ENCODE measurements around the gene CCDC157. TPM values are rescaled to one million over a fixed set of nuclear protein-coding genes. Genes with fewer than 3 reads are reported as not detected.

The CCDC157 gene
- total and polyA plus RNA-seq, 9 of the 15 experiments (the other 6 are each of a cell fraction or from before 2014, with no cell fraction given) = 0.04 to 1.3 (median 0.68) TPM

DNA sequence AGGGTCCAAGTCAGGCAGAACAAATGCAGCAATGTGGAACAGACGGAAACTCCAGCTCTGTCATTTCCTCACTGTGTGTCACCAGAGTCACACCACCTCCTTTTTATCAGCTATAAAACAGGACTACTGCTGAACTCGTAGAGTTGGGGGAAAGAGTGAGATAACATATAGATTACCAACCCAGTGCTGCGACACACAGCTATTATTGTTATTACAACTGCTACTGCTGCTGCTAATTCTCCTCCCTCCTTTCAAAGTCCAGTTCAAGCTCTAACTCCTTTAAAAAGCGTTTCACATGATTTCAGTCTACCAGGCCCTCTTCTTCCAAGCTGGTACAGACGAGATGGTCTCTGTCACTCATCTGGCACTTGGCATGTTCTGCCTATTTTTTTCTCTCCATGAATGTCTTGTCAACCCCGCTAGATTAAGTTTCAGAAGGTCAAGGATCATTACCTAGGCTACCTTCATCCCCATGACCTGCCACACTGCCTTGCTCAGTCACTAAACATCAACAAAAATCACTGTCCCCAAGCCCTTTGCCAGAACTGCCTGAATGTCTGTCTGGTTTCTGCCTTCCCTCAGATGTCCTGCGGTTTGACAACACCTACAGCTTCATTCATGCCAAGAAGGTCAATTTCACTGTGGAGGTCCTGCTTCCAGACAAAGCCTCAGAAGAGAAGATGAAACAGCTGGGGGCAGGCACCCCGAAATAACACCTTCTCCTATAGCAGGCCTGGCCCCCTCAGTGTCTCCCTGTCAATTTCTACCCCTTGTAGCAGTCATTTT is 65.1 kb downstream of the CCDC157 start (continued):
- TF ChIP-seq TOE1 (IDR thresholded peaks at IDR 0.05; ENCODE audit: borderline replicate concordance) (no peak), TOE1 (CRISPR knock-in tag; IDR thresholded peaks at IDR 0.05; ENCODE audit: borderline replicate concordance, low read depth) (no peak), MXI1 (IDR thresholded peaks at IDR 0.05; ENCODE audit: low read depth, low read length) (no peak), ZC3H8 (IDR thresholded peaks at IDR 0.05) (no peak), ILF3 (IDR thresholded peaks at IDR 0.05; ENCODE audit: borderline replicate concordance) (no peak), MCM3 (IDR thresholded peaks at IDR 0.05) (no peak), E2F8 (IDR thresholded peaks at IDR 0.05; ENCODE audit: low read depth, partially characterized antibody) (no peak), ZNF134 (CRISPR knock-in tag; conservative IDR thresholded peaks at IDR 0.05) (no peak), SMARCB1 (IDR thresholded peaks at IDR 0.05; ENCODE audit: insufficient read length, low read depth) (no peak), RBBP5 (IDR thresholded peaks at IDR 0.05; ENCODE audit: borderline replicate concordance, insufficient read depth, low read length, poor library complexity, severe bottlenecking) (no peak), SRSF1 (IDR thresholded peaks at IDR 0.05; ENCODE audit: low read depth, low read length) (no peak), RUNX1 (IDR thresholded peaks at IDR 0.05; ENCODE audit: low read depth) (no peak), ZNF511 (CRISPR knock-in tag; IDR thresholded peaks at IDR 0.05) (no peak), POLR2B (IDR thresholded peaks at IDR 0.05; ENCODE audit: low read depth, partially characterized antibody) (peak; percentile 22), LCOR (CRISPR knock-in tag; IDR thresholded peaks at IDR 0.05) (no peak)
- TF ChIP-seq, protein P1, sequence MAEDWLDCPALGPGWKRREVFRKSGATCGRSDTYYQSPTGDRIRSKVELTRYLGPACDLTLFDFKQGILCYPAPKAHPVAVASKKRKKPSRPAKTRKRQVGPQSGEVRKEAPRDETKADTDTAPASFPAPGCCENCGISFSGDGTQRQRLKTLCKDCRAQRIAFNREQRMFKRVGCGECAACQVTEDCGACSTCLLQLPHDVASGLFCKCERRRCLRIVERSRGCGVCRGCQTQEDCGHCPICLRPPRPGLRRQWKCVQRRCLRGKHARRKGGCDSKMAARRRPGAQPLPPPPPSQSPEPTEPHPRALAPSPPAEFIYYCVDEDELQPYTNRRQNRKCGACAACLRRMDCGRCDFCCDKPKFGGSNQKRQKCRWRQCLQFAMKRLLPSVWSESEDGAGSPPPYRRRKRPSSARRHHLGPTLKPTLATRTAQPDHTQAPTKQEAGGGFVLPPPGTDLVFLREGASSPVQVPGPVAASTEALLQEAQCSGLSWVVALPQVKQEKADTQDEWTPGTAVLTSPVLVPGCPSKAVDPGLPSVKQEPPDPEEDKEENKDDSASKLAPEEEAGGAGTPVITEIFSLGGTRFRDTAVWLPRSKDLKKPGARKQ (CRISPR knock-in tag; IDR thresholded peaks at IDR 0.05) = no peak
- TF ChIP-seq, protein P2, sequence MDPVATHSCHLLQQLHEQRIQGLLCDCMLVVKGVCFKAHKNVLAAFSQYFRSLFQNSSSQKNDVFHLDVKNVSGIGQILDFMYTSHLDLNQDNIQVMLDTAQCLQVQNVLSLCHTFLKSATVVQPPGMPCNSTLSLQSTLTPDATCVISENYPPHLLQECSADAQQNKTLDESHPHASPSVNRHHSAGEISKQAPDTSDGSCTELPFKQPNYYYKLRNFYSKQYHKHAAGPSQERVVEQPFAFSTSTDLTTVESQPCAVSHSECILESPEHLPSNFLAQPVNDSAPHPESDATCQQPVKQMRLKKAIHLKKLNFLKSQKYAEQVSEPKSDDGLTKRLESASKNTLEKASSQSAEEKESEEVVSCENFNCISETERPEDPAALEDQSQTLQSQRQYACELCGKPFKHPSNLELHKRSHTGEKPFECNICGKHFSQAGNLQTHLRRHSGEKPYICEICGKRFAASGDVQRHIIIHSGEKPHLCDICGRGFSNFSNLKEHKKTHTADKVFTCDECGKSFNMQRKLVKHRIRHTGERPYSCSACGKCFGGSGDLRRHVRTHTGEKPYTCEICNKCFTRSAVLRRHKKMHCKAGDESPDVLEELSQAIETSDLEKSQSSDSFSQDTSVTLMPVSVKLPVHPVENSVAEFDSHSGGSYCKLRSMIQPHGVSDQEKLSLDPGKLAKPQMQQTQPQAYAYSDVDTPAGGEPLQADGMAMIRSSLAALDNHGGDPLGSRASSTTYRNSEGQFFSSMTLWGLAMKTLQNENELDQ (CRISPR knock-in tag; IDR thresholded peaks at IDR 0.05; ENCODE audit: borderline replicate concordance) = no peak
- TF ChIP-seq, protein P3, sequence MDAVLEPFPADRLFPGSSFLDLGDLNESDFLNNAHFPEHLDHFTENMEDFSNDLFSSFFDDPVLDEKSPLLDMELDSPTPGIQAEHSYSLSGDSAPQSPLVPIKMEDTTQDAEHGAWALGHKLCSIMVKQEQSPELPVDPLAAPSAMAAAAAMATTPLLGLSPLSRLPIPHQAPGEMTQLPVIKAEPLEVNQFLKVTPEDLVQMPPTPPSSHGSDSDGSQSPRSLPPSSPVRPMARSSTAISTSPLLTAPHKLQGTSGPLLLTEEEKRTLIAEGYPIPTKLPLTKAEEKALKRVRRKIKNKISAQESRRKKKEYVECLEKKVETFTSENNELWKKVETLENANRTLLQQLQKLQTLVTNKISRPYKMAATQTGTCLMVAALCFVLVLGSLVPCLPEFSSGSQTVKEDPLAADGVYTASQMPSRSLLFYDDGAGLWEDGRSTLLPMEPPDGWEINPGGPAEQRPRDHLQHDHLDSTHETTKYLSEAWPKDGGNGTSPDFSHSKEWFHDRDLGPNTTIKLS (IDR thresholded peaks at IDR 0.05; ENCODE audit: borderline replicate concordance, low read depth) = no peak
